H54 (cell line): Measurements from ENCODE around the gene KRTAP5-7.
"Not testable (repeated sequence)": the region's sequence is repeated elsewhere in the genome, so short reads cannot be mapped to it uniquely, and the experiment has no call there.

ENCODE experiments used
- DNase-seq: peaks from one replicate; pipeline ENCODE4 v3.0.0; 2011; ENCODE audit warnings: low spot score, mixed read lengths; ENCODE audit not compliant: insufficient read length
- FAIRE-seq: peaks from 3 replicates; lab custom pipeline; 2011; peaks lifted over from hg19 to GRCh38; lab: Jason Lieb, UNC
- POLR2A ChIP-seq: IDR thresholded peaks from 2 replicates; pipeline ENCODE4 v1.6.1; 2011; ENCODE audit warnings: low read depth, mild to moderate bottlenecking, low read length

KRTAP5-7 gene

GRCh38 chr11:71568704-71569349 is 41.8 kb downstream of the KRTAP5-7 start:
- FAIRE-seq, result no peak
- TF ChIP-seq POLR2A, result no peak
- DNase-seq, result no peak

- not testable (repeated sequence) for DNase-seq, FAIRE-seq
These were observed 44.2 kb downstream of the KRTAP5-7 start for GRCh38 chr11:71571101-71571850.

GRCh38 chr11:71572811-71573210 is 45.7 kb downstream of the KRTAP5-7 start:
- FAIRE-seq (no peak), DNase-seq (no peak)
- no peak for TF ChIP-seq POLR2A

GRCh38 chr11:71574418-71574817 is 47.4 kb downstream of the KRTAP5-7 start:
- no peak for DNase-seq
- TF ChIP-seq POLR2A, result no peak
- no peak for FAIRE-seq

GRCh38 chr11:71575723-71576424 is 48.8 kb downstream of the KRTAP5-7 start:
- DNase-seq (no peak), FAIRE-seq (no peak)
- no peak for TF ChIP-seq POLR2A

- DNase-seq, FAIRE-seq: not testable (repeated sequence)
These were observed 49.8 kb downstream of the KRTAP5-7 start for GRCh38 chr11:71576688-71577465.

GRCh38 chr11:71577469-71578004 is 50.5 kb downstream of the KRTAP5-7 start:
- FAIRE-seq, result no peak
- DNase-seq, result no peak
- TF ChIP-seq POLR2A, result no peak
